Activated CD8-positive, alpha-beta memory T cell treated with anti-CD3 and anti-CD28 coated beads, Interleukin-2, amount 50 U/mL, for 1 hour (primary cell): ENCODE data around the gene ORAI2.
"Not testable (repeated sequence)": the region's sequence is repeated elsewhere in the genome, so short reads cannot be mapped to it uniquely, and the experiment has no call there.

Source experiments
- DNase-seq: peaks from one replicate; pipeline ENCODE4 v3.0.0-alpha.2; 2020; ENCODE audit errors: extremely low read depth

ORAI2 gene

DNA sequence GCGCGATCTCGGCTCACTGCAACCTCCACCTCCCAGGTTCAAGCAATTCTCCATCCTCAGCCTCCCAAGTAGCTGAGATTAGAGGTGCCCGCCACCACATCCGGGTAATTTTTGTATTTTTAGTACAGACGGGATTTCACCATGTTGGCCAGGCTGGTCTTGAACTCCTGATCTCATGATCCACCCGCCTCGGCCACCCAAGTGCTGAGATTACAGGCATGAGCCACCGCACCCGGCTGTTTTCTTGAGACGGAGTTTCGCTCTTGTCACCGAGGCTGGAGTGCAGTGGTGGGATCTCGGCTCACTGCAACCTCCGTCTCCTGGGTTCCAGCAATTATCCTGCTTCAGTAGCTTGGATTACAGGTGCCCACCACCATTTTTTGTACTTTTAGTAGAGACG is 64.9 kb downstream of the ORAI2 start:
- not testable (repeated sequence) for DNase-seq

DNA sequence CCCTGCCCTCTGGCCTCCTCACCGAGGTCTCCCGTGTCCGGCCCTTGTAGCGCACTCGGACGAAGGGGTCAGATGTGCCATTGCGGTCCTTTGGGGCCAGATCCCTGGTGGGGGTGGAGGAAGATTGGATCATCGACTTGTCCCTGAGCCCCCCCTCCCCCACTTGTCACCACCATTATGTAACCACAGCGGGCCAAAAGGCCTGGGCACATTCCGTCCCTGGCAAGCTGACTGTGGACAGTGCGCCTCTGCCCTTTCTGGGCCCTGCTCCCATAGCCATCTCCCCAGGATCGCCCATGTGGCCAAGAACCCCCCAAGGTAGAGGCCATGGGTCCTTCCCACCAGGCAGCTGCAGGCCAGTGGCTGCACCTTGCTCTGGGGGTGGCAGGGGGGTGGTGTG is 69.8 kb downstream of the ORAI2 start:
- not testable (repeated sequence) for DNase-seq

DNA sequence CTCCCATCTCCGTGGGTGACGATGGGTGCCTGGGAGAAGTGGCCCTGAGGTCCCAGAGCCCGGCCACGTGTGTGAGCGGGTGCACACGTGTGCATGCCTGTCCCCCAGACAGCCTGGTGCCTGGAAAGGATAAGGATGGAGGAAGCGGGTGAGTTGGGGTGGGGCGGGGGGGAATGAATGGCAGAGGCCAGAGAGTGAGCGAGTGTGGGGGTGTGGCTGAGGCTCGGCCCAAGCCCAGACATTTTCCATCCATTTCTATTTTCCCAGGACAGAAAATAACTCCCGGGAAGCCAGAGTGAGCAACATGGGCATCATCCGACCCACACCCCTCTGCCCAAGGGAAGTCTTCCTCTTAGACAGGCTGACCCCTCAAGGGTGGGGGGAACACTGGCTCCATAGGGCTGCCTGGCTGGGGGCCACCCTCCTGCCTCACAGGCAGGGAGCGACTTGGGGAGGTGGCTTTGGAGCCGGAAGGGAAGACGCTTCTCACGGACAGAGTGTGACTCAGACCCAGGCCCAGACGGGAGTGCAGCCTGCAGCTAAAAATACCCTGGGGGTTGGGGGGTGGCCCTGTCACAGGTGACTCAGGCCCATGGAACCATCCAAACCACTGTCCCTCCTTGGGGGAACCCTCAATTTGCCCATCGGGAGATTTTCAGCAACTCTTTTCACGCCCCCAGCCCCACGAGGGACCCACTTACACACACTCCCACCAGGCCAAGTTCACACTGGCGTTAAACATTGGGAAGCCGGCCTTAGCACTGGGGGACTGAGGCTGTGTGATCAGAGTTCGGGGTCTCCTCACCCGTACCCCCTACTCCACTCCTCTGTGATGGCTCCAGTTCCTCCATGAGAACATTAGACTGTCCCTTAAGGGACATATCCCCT is 72.2 kb downstream of the ORAI2 start:
- DNase-seq = not testable (repeated sequence)
